Choroid plexus epithelial cell (primary cell): Measurements from ENCODE around the gene RSPO1.

Experiments
- DNase-seq: peaks from one replicate; pipeline ENCODE4 v3.0.0-alpha.2; 2010; ENCODE audit warnings: low read depth
- H3K4me3 ChIP-seq: 2 replicates; pipeline ENCODE4 v1.5.1; 2011; ENCODE audit warnings: low read depth, mild to moderate bottlenecking, control low read depth, low read length, moderate library complexity
- CTCF ChIP-seq: conservative IDR thresholded peaks from 2 replicates; pipeline ENCODE4 v1.5.1; 2011; ENCODE audit warnings: low read depth, mild to moderate bottlenecking, control low read depth, inconsistent platforms, low read length, moderate library complexity

The RSPO1 gene

GRCh38 chr1:37650173-37650572, 15.5 kb upstream of the RSPO1 start:
- no peak for DNase-seq
- TF ChIP-seq CTCF: no peak
- no peak overlapping the region for H3K4me3 ChIP-seq

- no peak for DNase-seq
- no peak for TF ChIP-seq CTCF
- no peak overlapping the region for H3K4me3 ChIP-seq
Observed at GRCh38 chr1:37647281-37647680, 12.6 kb upstream of the RSPO1 start.

- no peak for TF ChIP-seq CTCF
- no peak for DNase-seq
- H3K4me3 ChIP-seq: no peak overlapping the region
Observed at GRCh38 chr1:37641059-37641458, 6.4 kb upstream of the RSPO1 start.

GRCh38 chr1:37636435-37636834, 1.7 kb upstream of the RSPO1 start:
- no peak overlapping the region for H3K4me3 ChIP-seq
- DNase-seq: no peak
- TF ChIP-seq CTCF: no peak

- DNase-seq: no peak
- H3K4me3 ChIP-seq: no peak overlapping the region
- no peak for TF ChIP-seq CTCF
Observed at GRCh38 chr1:37634992-37635902, 555 bp upstream of the RSPO1 start.

GRCh38 chr1:37633938-37634243, 801 bp downstream of the RSPO1 start:
- DNase-seq: no peak
- no peak overlapping the region for H3K4me3 ChIP-seq
- no peak for TF ChIP-seq CTCF
